SK-N-SH (cell line): ENCODE measurements around the gene KLHL25. TPM values are rescaled to one million over a fixed set of nuclear protein-coding genes. Genes with fewer than 3 reads are reported as not detected.

Experiments
- CTCF ChIA-PET: fragments of 300-600, 350-600 bp; formaldehyde crosslinking; extraction: SDS; loops from one replicate; lab custom pipeline; 2021; lab: Yijun Ruan, JAX
- POLR2A ChIA-PET: fragments of 350-600 bp; sonication (Branson Sonifier 250); formaldehyde crosslinking; extraction: SDS; loops from one replicate; lab custom pipeline; 2020; ENCODE audit warnings: antibody characterized with exemption, inconsistent platforms; lab: Yijun Ruan, JAX
- DNase-seq: peaks from one replicate; pipeline ENCODE4 v3.0.0; 2012
- H2AFZ ChIP-seq: fragments of 200-600 bp; sonication (generic); 2 replicates; pipeline ENCODE4 v1.8.1; 2016; ENCODE audit warnings: antibody characterized with exemption, mild to moderate bottlenecking, low read depth
- H3F3A ChIP-seq: fragments of 200-600 bp; sonication (generic); replicated peaks from 2 replicates; pipeline ENCODE3; 2016; ENCODE audit warnings: antibody characterized with exemption, mild to moderate bottlenecking; ENCODE audit not compliant: insufficient read depth
- H3K27ac ChIP-seq, 2 experiments: fragments of 200-500 bp in 1 of 2; fragments of 200-600 bp in 1 of 2; sonication (Bioruptor generic) in 1 of 2; sonication (generic), shearing (Covaris generic) in 1 of 2; 2 replicates each; pipeline versions ENCODE4 v1.5.1 to v1.6.1; 2014 to 2016; ENCODE audit warnings: low read depth in 2 of 2, inconsistent platforms in 1 of 2, low read length in 1 of 2, mild to moderate bottlenecking in 1 of 2, mixed read lengths in 1 of 2
- H3K27me3 ChIP-seq: fragments of 200-600 bp; sonication (generic), shearing (Covaris generic); 2 replicates; pipeline ENCODE4 v1.6.1; 2016; ENCODE audit warnings: mixed run types; ENCODE audit not compliant: insufficient read depth
- H3K36me3 ChIP-seq, 2 experiments: fragments of 200-500 bp in 1 of 2; fragments of 200-600 bp in 1 of 2; sonication (Bioruptor generic) in 1 of 2; sonication (generic) in 1 of 2; replicated peaks in 1 of 2; 2 replicates each; pipeline versions ENCODE3 to v1.5.1; 2014 to 2016; ENCODE audit warnings: low read length in 1 of 2, mild to moderate bottlenecking in 1 of 2; ENCODE audit not compliant: insufficient read depth in 2 of 2, control insufficient read depth in 1 of 2
- H3K4me1 ChIP-seq, 2 experiments: fragments of 200-500 bp in 1 of 2; fragments of 200-600 bp in 1 of 2; sonication (Bioruptor generic) in 1 of 2; sonication (generic), shearing (Covaris generic) in 1 of 2; 2 replicates each; pipeline versions ENCODE4 v1.5.1 to v1.6.1; 2014 to 2016; ENCODE audit warnings: low read depth in 1 of 2, low read length in 1 of 2, mixed run types in 1 of 2; ENCODE audit not compliant: insufficient read depth in 2 of 2, control insufficient read depth in 1 of 2
- H3K4me2 ChIP-seq: fragments of 200-600 bp; sonication (generic), shearing (Covaris generic); 2 replicates; pipeline ENCODE4 v1.6.1; 2017; ENCODE audit warnings: mixed run types
- H3K4me3 ChIP-seq, 2 experiments: fragments of 200-500 bp in 1 of 2; fragments of 200-600 bp in 1 of 2; sonication (Bioruptor generic) in 1 of 2; sonication (generic), shearing (Covaris generic) in 1 of 2; 2 replicates each; pipeline versions ENCODE4 v1.5.1 to v1.8.1; 2014 to 2016; ENCODE audit warnings: low read depth in 2 of 2, inconsistent platforms in 1 of 2, low read length in 1 of 2, mild to moderate bottlenecking in 1 of 2, mixed read lengths in 1 of 2, moderate library complexity in 1 of 2
- H3K79me2 ChIP-seq: fragments of 200-600 bp; sonication (generic); 2 replicates; pipeline ENCODE4 v1.8.1; 2017; ENCODE audit warnings: mild to moderate bottlenecking; ENCODE audit not compliant: insufficient read depth
- H3K9ac ChIP-seq: fragments of 200-600 bp; sonication (generic); 2 replicates; pipeline ENCODE4 v1.6.1; 2017; ENCODE audit warnings: mixed run types
- H3K9me2 ChIP-seq: fragments of 200-600 bp; sonication (generic); 2 replicates; pipeline ENCODE4 v1.6.1; 2017; ENCODE audit warnings: mixed run types
- H3K9me3 ChIP-seq: fragments of 200-600 bp; sonication (generic); 2 replicates; pipeline ENCODE4 v1.6.1; 2017; ENCODE audit warnings: mixed run types, mild to moderate bottlenecking, moderate library complexity
- H4K20me1 ChIP-seq: fragments of 200-600 bp; sonication (generic); 2 replicates; pipeline ENCODE4 v1.6.1; 2017; ENCODE audit warnings: mild to moderate bottlenecking, mixed run types; ENCODE audit not compliant: insufficient read depth
- CHD2 ChIP-seq: fragments of 150-350 bp; IDR thresholded peaks from 2 replicates; pipeline ENCODE4 v1.6.1; 2018; ENCODE audit warnings: low read length; ENCODE audit not compliant: partially characterized antibody
- CTCF ChIP-seq: fragments of 200-600 bp; sonication (generic); IDR thresholded peaks from 2 replicates; pipeline ENCODE4 v1.6.1; 2017; ENCODE audit warnings: antibody characterized with exemption, mild to moderate bottlenecking, moderate library complexity
- EP300 ChIP-seq, 2 experiments: IDR thresholded peaks; 2 replicates each; pipeline versions ENCODE4 v1.4.0 to v1.6.1; 2012; ENCODE audit warnings: borderline replicate concordance in 1 of 2, low read depth in 1 of 2, low read length in 1 of 2
- EZH2phosphoT487 ChIP-seq: fragments of 200-600 bp; sonication (generic); IDR thresholded peaks from 2 replicates; pipeline ENCODE4 v1.6.1; 2017; ENCODE audit warnings: low read depth, mixed run types, mild to moderate bottlenecking, antibody characterized with exemption, moderate library complexity, borderline replicate concordance
- FOSL2 ChIP-seq: IDR thresholded peaks from 2 replicates; pipeline ENCODE4 v1.4.0; 2012; ENCODE audit warnings: low read depth, mild to moderate bottlenecking, moderate library complexity, borderline replicate concordance
- FOXJ3 ChIP-seq: sonication (generic); formaldehyde crosslinking; IDR thresholded peaks from 2 replicates; pipeline ENCODE4 v1.5.1; 2020; ENCODE audit warnings: mild to moderate bottlenecking, missing genetic modification reagents
- FOXM1 ChIP-seq: IDR thresholded peaks from 2 replicates; pipeline ENCODE4 v1.4.0; 2012; ENCODE audit warnings: low read depth, mild to moderate bottlenecking
- GATA2 ChIP-seq: sonication (generic); formaldehyde crosslinking; IDR thresholded peaks from 2 replicates; pipeline ENCODE4 v1.5.0; 2020; ENCODE audit warnings: mild to moderate bottlenecking, missing genetic modification reagents
- IRF3 ChIP-seq: fragments of 150-350 bp; IDR thresholded peaks from 2 replicates; pipeline ENCODE4 v1.6.1; 2016; ENCODE audit warnings: mild to moderate bottlenecking, low read depth, low read length
- JUND ChIP-seq: IDR thresholded peaks from 2 replicates; pipeline ENCODE4 v1.4.0; 2012
- MXI1 ChIP-seq: IDR thresholded peaks from 2 replicates; pipeline ENCODE4 v1.6.1; 2012; ENCODE audit warnings: mild to moderate bottlenecking, low read depth, low read length, improper control_type of control experiment
- NRF1 ChIP-seq: IDR thresholded peaks from 2 replicates; pipeline ENCODE4 v1.6.1; 2012; ENCODE audit warnings: low read depth, mild to moderate bottlenecking, low read length
- RAD21 ChIP-seq: IDR thresholded peaks from 2 replicates; pipeline ENCODE4 v1.6.1; 2012; ENCODE audit warnings: mild to moderate bottlenecking, low read length
- RCOR1 ChIP-seq: fragments of 150-350 bp; IDR thresholded peaks from 2 replicates; pipeline ENCODE4 v1.6.1; 2017; ENCODE audit warnings: antibody characterized with exemption, low read length
- RXRA ChIP-seq: IDR thresholded peaks from 2 replicates; pipeline ENCODE4 v1.4.0; 2012; ENCODE audit warnings: low read depth, mild to moderate bottlenecking, borderline replicate concordance
- SMC3 ChIP-seq: IDR thresholded peaks from 2 replicates; pipeline ENCODE4 v1.6.1; 2012; ENCODE audit warnings: low read depth, low read length, improper control_type of control experiment
- TCF12 ChIP-seq: IDR thresholded peaks from 2 replicates; pipeline ENCODE4 v1.4.0; 2012
- TEAD4 ChIP-seq: IDR thresholded peaks from 2 replicates; pipeline ENCODE4 v1.4.0; 2012; ENCODE audit warnings: mild to moderate bottlenecking, borderline replicate concordance; ENCODE audit not compliant: insufficient read depth
- YY1 ChIP-seq: IDR thresholded peaks from 2 replicates; pipeline ENCODE4 v1.4.0; 2012; ENCODE audit warnings: low read depth, mild to moderate bottlenecking
- ZBTB33 ChIP-seq: IDR thresholded peaks from 2 replicates; pipeline ENCODE4 v1.4.0; 2012; ENCODE audit warnings: low read depth, borderline replicate concordance
- WGBS: methylation state at CpG from one replicate; pipeline ENCODE4 v1.1.6; 2017; ENCODE audit warnings: low lambda C conversion rate; 5-methylcytosine and 5-hydroxymethylcytosine counted together
- polyA plus RNA-seq, 3 experiments: library from polyadenylated mRNA; depleted of rRNA; stranded (reverse); fragments of >200 nt; gene quantifications; 2 replicates each; pipeline ENCODE4 v1.2.3, GENCODE V29; 2012

The KLHL25 gene
- polyA plus RNA-seq, 1 of the 3 experiments (the other 2 are of a cell fraction): 4.5 TPM

GRCh38 chr15:85718981-85719380 lies 75.7 kb downstream of the KLHL25 start:
- Histone ChIP-seq H3K4me1 (no peaks in the 10 kb centered on the region), H3F3A (no peaks in the 10 kb centered on the region), H3K9me2 (no peaks in the 10 kb centered on the region), H3K4me3 (no peak overlapping the region), H3K36me3 (peaks cover 61 to 68% of the 10 kb centered on the region in 2 experiments), H3K9me3 (no peaks in the 10 kb centered on the region), H3K79me2 (no peaks in the 10 kb centered on the region), H3K9ac (no peak overlapping the region), H2AFZ (no peak overlapping the region), H3K27me3 (no peaks in the 10 kb centered on the region), H3K4me2 (no peak overlapping the region), H3K27ac (no peak overlapping the region), H4K20me1 (no peaks in the 10 kb centered on the region)
- WGBS: 98% methylated on average over 4 of the region's 4 CpGs
- no peak for DNase-seq
- CTCF ChIA-PET: interaction anchor here (1.3 to 2.1 kb wide), 3 partner anchors 11 to 122 kb away, joined by 5 to 7 read pairs (median 6); no protein-coding TSS in a partner anchor
- POLR2A ChIA-PET: no interaction called here
- TF ChIP-seq MXI1 (no peak), GATA2 (no peak), JUND (no peak), RAD21 (no peak), TCF12 (no peak), ZBTB33 (no peak), RXRA (no peak), IRF3 (no peak), FOXJ3 (CRISPR knock-in tag) (no peak), TEAD4 (no peak), CTCF (no peak), CHD2 (no peak), NRF1 (no peak), EP300 (IDR thresholded peaks at IDR 0.05; ENCODE audit: borderline replicate concordance in 1 of 2, low read depth in 1 of 2, low read length in 1 of 2) (no peak), SMC3 (no peak), FOSL2 (no peak), EZH2phosphoT487 (no peak), FOXM1 (no peak), RCOR1 (no peak), YY1 (no peak)
